Mesenteric fat pad (tissue), 1 donor: ENCODE results near the gene IKZF5. TPM values are rescaled to one million over a fixed set of nuclear protein-coding genes. Genes with fewer than 3 reads are reported as not detected.

Source experiments
- DNase-seq: peaks from one replicate; pipeline ENCODE4 v3.0.0-alpha.2; 2020; ENCODE audit warnings: low spot score
- total RNA-seq: library from RNA; stranded (reverse); fragmentation: NEBNext Ultra II Directional; extraction: Animal tissue kit (Norgen Biotek cat#: 25700); gene quantifications from one replicate; pipeline ENCODE4 v1.2.1, GENCODE V29; 2021
- donor health status: DM: yes; HTN: yes; CAD: no.

The IKZF5 gene
- total RNA-seq, 1 donor from 2014 or later = 12.4 TPM

GRCh38 chr10:122984708-122985107 is 23.9 kb downstream of the IKZF5 start:
- DNase-seq = no peak

GRCh38 chr10:122983898-122984297 is 24.7 kb downstream of the IKZF5 start:
- DNase-seq = no peak

GRCh38 chr10:122981066-122981464 is 27.5 kb downstream of the IKZF5 start:
- no peak for DNase-seq

GRCh38 chr10:122980209-122981065 is 28.2 kb downstream of the IKZF5 start, which contains the start of gene PSTK:
PSTK (plus strand) TSS chr10:122980401; CDS start chr10:122980480, 79 bp downstream.
- DNase-seq = peak; percentile 97

GRCh38 chr10:122974543-122975064 is 34.0 kb downstream of the IKZF5 start:
- no peak for DNase-seq

GRCh38 chr10:122974023-122974422 is 34.6 kb downstream of the IKZF5 start:
- DNase-seq = no peak

- DNase-seq = no peak
Measured at GRCh38 chr10:122968698-122969097, 39.9 kb downstream of the IKZF5 start.

GRCh38 chr10:122966879-122967278 is 41.7 kb downstream of the IKZF5 start:
- no peak for DNase-seq

- DNase-seq = no peak
Measured at GRCh38 chr10:122962405-122962804, 46.2 kb downstream of the IKZF5 start.

GRCh38 chr10:122957474-122957873 is 51.1 kb downstream of the IKZF5 start:
- no peak for DNase-seq

- no peak for DNase-seq
Measured at GRCh38 chr10:122955892-122956291, 52.7 kb downstream of the IKZF5 start.

GRCh38 chr10:122954731-122955050 is 53.9 kb downstream of the IKZF5 start:
- no peak for DNase-seq

GRCh38 chr10:122953902-122954730 is 54.5 kb downstream of the IKZF5 start, which contains the start of gene C10orf88:
C10orf88 (minus strand) TSS chr10:122954227; CDS start chr10:122954178, 49 bp downstream.
- peak; percentile 99 for DNase-seq

GRCh38 chr10:122949296-122949695 is 59.3 kb downstream of the IKZF5 start:
- DNase-seq = no peak

Other genes with a start within 250 kb of the IKZF5 start
- gene CUZD1, start 162.9 kb downstream of the IKZF5 start, total RNA-seq = 0.51 TPM
- gene FAM24B, start 129.2 kb downstream of the IKZF5 start, total RNA-seq = 0.67 TPM
- gene FAM24A, start 98.2 kb downstream of the IKZF5 start, total RNA-seq = not detected
- gene C10orf88, start 54.6 kb downstream of the IKZF5 start, total RNA-seq = 8.2 TPM
- gene PSTK, start 28.4 kb downstream of the IKZF5 start, total RNA-seq = 1.9 TPM
- gene ACADSB, start 211 bp upstream of the IKZF5 start, total RNA-seq = 20.0 TPM
- not detected for gene HMX3, start 127.2 kb upstream of the IKZF5 start, total RNA-seq
- not detected for gene HMX2, start 139.3 kb upstream of the IKZF5 start, total RNA-seq
- 49.3 TPM for gene BUB3, start 145.6 kb upstream of the IKZF5 start, total RNA-seq